ENCODE data around the gene FAM237B. TPM values are rescaled to one million over a fixed set of nuclear protein-coding genes. Genes with fewer than 3 reads are reported as not detected.

The FAM237B gene
- total and polyA plus RNA-seq, 7 experiments from 2014 or later, result not detected

- POLR2A ChIA-PET, result no interaction called here
- Histone ChIP-seq H3K36me3 (ENCODE audit: control insufficient read depth in 2 of 3, insufficient read depth in 3 of 3, low read length in 3 of 3) (no peaks in the 10 kb centered on the region), H3K27me3 (ENCODE audit: control insufficient read depth in 2 of 2, insufficient read depth in 2 of 2, low read length in 2 of 2) (peaks cover 0 to 10% of the 10 kb centered on the region in 2 donors), H3K4me3 (ENCODE audit: low read length) (no peak overlapping the region), H3K4me1 (ENCODE audit: control insufficient read depth in 2 of 2, insufficient read depth in 2 of 2, low read length in 2 of 2) (no peaks in the 10 kb centered on the region), H3K9me3 (ENCODE audit: control insufficient read depth in 2 of 3, low read length in 3 of 3) (no peaks in the 10 kb centered on the region), H3K27ac (ENCODE audit: low read depth, low read length) (no peak overlapping the region)
- Mint-ChIP-seq H3K27ac (no peak overlapping the region), H3K36me3 (no peaks in the 10 kb centered on the region), H3K27me3 (peaks cover 19 to 37% (median 20%) of the 10 kb centered on the region in 5 donors), H3K4me1 (peaks cover under 1 to 7% (median 3%) of the 10 kb centered on the region in 7 donors), H3K9me3 (no peaks in the 10 kb centered on the region), H3K4me3 (no peak overlapping the region)
- ATAC-seq (no peak), DNase-seq (no peak)
- intact Hi-C loops (cut with micrococcal nuclease), result no loop called here
- CTCF ChIA-PET, result no interaction called here
Measured at GRCh38 chr7:90326500-90326899, 5.4 kb upstream of the FAM237B start.

DNA sequence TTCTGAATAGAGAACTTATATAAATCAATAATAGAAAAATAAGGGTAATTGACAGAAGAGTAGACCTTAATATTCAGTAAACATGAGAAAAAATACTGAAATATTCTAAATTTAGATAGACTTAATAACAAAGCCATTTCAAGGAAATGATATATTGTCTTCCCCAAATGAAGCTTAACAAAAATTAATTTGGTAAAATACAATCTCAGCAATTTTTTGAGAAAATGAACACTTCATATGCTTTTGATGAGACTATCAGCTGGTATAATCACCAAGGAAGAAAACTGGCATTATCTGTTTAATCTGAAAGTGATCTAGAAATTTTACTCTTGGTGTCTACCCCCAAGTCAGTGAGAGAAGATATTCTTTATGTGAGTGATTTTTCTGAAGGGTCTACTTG, 1.7 kb upstream of the FAM237B start:
- no peaks in the 10 kb centered on the region for H3K36me3 ChIP-seq (ENCODE audit: control insufficient read depth in 2 of 3, insufficient read depth in 3 of 3, low read length in 3 of 3)
- intact Hi-C loops (cut with micrococcal nuclease), result no loop called here
- POLR2A ChIA-PET, result no interaction called here
- no peaks in the 10 kb centered on the region for H3K9me3 ChIP-seq (ENCODE audit: control insufficient read depth in 2 of 3, low read length in 3 of 3)
- H3K27ac Mint-ChIP-seq, result no peak overlapping the region
- DNase-seq, result no peak
- H3K4me1 Mint-ChIP-seq, result peaks cover 9 to 18% (median 15%) of the 10 kb centered on the region in 7 donors
- no peak for ATAC-seq
- H3K27me3 Mint-ChIP-seq, result peaks cover 47 to 54% (median 49%) of the 10 kb centered on the region in 5 donors
- no peak overlapping the region for H3K4me3 Mint-ChIP-seq
- no peak overlapping the region for H3K4me3 ChIP-seq (ENCODE audit: low read length)
- no peak overlapping the region for H3K27ac ChIP-seq (ENCODE audit: low read depth, low read length)
- no peaks in the 10 kb centered on the region for H3K9me3 Mint-ChIP-seq
- CTCF ChIA-PET, result no interaction called here
- peaks cover 0 to 4% (median 0%) of the 10 kb centered on the region in 5 donors for H3K36me3 Mint-ChIP-seq
- H3K27me3 ChIP-seq (ENCODE audit: control insufficient read depth in 2 of 2, insufficient read depth in 2 of 2, low read length in 2 of 2), result peaks cover 0 to 10% of the 10 kb centered on the region in 2 donors
- H3K4me1 ChIP-seq (ENCODE audit: control insufficient read depth in 2 of 2, insufficient read depth in 2 of 2, low read length in 2 of 2), result no peaks in the 10 kb centered on the region

DNA sequence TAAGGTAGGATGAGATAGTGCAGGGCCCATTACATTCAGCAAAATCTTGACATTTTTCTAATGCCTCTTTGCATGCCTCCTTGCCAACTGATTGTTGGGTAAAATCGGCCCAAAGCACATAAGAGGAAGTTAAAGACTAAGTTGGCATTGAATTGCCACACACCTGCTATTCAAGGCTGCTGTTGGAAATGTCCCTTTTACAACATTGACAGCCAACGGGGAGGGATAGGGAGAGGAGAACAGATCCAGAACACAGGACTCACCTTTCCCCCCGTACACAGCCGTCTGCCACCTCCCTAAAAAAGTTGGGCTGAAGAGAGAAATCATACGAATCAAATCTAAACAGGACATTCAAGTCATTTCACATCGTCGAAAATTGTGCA, 695 bp downstream of the FAM237B start:
- Mint-ChIP-seq H3K27ac (no peak overlapping the region), H3K4me1 (peaks cover 9 to 18% (median 15%) of the 10 kb centered on the region in 7 donors), H3K9me3 (no peaks in the 10 kb centered on the region), H3K27me3 (peaks cover 55 to 69% (median 67%) of the 10 kb centered on the region in 5 donors), H3K4me3 (peak overlapping the region in 8 of 10 donors; percentile 39 to 64 (median 48)), H3K36me3 (peaks cover 0 to 4% (median 0%) of the 10 kb centered on the region in 5 donors)
- Histone ChIP-seq H3K9me3 (ENCODE audit: control insufficient read depth in 2 of 3, low read length in 3 of 3) (no peaks in the 10 kb centered on the region), H3K4me1 (ENCODE audit: control insufficient read depth in 2 of 2, insufficient read depth in 2 of 2, low read length in 2 of 2) (no peaks in the 10 kb centered on the region), H3K27ac (ENCODE audit: low read depth, low read length) (no peak overlapping the region), H3K36me3 (ENCODE audit: control insufficient read depth in 2 of 3, insufficient read depth in 3 of 3, low read length in 3 of 3) (no peaks in the 10 kb centered on the region), H3K4me3 (ENCODE audit: low read length) (no peak overlapping the region), H3K27me3 (ENCODE audit: control insufficient read depth in 2 of 2, insufficient read depth in 2 of 2, low read length in 2 of 2) (peaks cover 0 to 10% of the 10 kb centered on the region in 2 donors)
- no peak for DNase-seq
- intact Hi-C loops (cut with micrococcal nuclease), result no loop called here
- CTCF ChIA-PET, result no interaction called here
- POLR2A ChIA-PET, result no interaction called here
- ATAC-seq, result no peak

- Histone ChIP-seq H3K27me3 (ENCODE audit: control insufficient read depth in 2 of 2, insufficient read depth in 2 of 2, low read length in 2 of 2) (peaks cover 0 to 10% of the 10 kb centered on the region in 2 donors), H3K4me3 (ENCODE audit: low read length) (no peak overlapping the region), H3K9me3 (ENCODE audit: control insufficient read depth in 2 of 3, low read length in 3 of 3) (no peaks in the 10 kb centered on the region), H3K27ac (ENCODE audit: low read depth, low read length) (no peak overlapping the region), H3K36me3 (ENCODE audit: control insufficient read depth in 2 of 3, insufficient read depth in 3 of 3, low read length in 3 of 3) (no peaks in the 10 kb centered on the region), H3K4me1 (ENCODE audit: control insufficient read depth in 2 of 2, insufficient read depth in 2 of 2, low read length in 2 of 2) (no peaks in the 10 kb centered on the region)
- H3K36me3 Mint-ChIP-seq, result peaks cover 0 to 4% (median 0%) of the 10 kb centered on the region in 5 donors
- H3K4me1 Mint-ChIP-seq, result peaks cover 9 to 18% (median 15%) of the 10 kb centered on the region in 7 donors
- CTCF ChIA-PET, result no interaction called here
- POLR2A ChIA-PET, result no interaction called here
- ATAC-seq (no peak), DNase-seq (no peak)
- no peak overlapping the region for H3K27ac Mint-ChIP-seq
- H3K4me3 Mint-ChIP-seq, result peak overlapping the region in 4 of 10 donors; percentile 39 to 48 (median 46)
- H3K27me3 Mint-ChIP-seq, result peaks cover 52 to 71% (median 68%) of the 10 kb centered on the region in 5 donors
- H3K9me3 Mint-ChIP-seq, result no peaks in the 10 kb centered on the region
- intact Hi-C loops (cut with micrococcal nuclease), result no loop called here
Measured at GRCh38 chr7:90320014-90320413, 1.1 kb downstream of the FAM237B start.

DNA sequence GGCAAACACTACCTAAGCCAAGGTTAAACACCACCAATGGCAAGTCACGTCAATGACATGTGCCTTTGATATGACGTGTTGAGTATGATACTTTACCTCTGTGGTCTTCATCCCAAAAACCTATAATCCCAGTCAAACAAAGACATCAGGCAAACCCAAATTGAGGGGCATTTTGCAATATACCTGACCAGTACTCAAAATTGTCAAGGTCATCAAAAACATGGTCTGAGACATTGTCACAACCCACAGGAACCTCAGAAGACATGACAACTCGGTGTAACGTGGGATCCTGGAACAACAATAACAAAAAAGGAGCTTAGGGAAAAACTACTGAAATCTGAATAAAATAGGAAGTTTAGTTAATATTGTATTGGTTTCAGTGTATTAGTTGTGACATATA, 7.2 kb downstream of the FAM237B start:
- Histone ChIP-seq H3K27ac (ENCODE audit: low read depth, low read length) (no peak overlapping the region), H3K4me1 (ENCODE audit: control insufficient read depth in 2 of 2, insufficient read depth in 2 of 2, low read length in 2 of 2) (no peaks in the 10 kb centered on the region), H3K4me3 (ENCODE audit: low read length) (no peak overlapping the region), H3K27me3 (ENCODE audit: control insufficient read depth in 2 of 2, insufficient read depth in 2 of 2, low read length in 2 of 2) (peaks cover 0 to 5% of the 10 kb centered on the region in 2 donors), H3K9me3 (ENCODE audit: control insufficient read depth in 2 of 3, low read length in 3 of 3) (no peaks in the 10 kb centered on the region), H3K36me3 (ENCODE audit: control insufficient read depth in 2 of 3, insufficient read depth in 3 of 3, low read length in 3 of 3) (no peaks in the 10 kb centered on the region)
- intact Hi-C loops (cut with micrococcal nuclease), result loop anchor here in 1 of 2 donors (2.0 kb wide), 1 partner anchor 113 kb away; no protein-coding TSS in a partner anchor
- no peak overlapping the region for H3K4me3 Mint-ChIP-seq
- ChIA-PET CTCF (interaction anchor here (0.8 kb wide), 1 partner anchor 1993 kb away, joined by 3 read pairs; no protein-coding TSS in a partner anchor), POLR2A (no interaction called here)
- peaks cover 24 to 47% (median 31%) of the 10 kb centered on the region in 5 donors for H3K27me3 Mint-ChIP-seq
- no peaks in the 10 kb centered on the region for H3K36me3 Mint-ChIP-seq
- no peak for ATAC-seq
- no peaks in the 10 kb centered on the region for H3K9me3 Mint-ChIP-seq
- H3K4me1 Mint-ChIP-seq, result no peaks in the 10 kb centered on the region
- no peak overlapping the region for H3K27ac Mint-ChIP-seq
- no peak for DNase-seq

DNA sequence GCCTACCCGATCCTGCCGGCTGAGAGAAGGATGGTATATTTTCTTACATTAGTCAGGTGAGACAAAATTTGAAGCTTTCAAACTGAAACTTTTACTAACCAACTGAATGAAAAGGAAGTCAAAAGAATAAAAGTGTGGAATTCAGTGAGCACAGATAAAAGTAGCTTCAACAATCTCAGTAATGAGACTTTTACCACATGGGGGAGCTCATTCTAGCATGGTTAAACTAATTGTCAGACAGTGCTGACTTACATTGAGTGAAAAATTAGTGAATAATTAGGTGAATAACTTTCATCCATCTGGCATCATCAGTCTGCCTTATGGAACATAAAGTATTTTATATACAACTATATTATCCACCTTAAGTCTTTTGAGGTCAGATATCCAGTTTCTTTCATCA, 8.4 kb downstream of the FAM237B start:
- ChIA-PET CTCF (interaction anchor here (0.7 to 1.3 kb wide), 5 partner anchors 14 to 123 kb away, joined by 3 to 5 read pairs (median 3); no protein-coding TSS in a partner anchor), POLR2A (no interaction called here)
- Histone ChIP-seq H3K9me3 (ENCODE audit: control insufficient read depth in 2 of 3, low read length in 3 of 3) (no peaks in the 10 kb centered on the region), H3K4me1 (ENCODE audit: control insufficient read depth in 2 of 2, insufficient read depth in 2 of 2, low read length in 2 of 2) (no peaks in the 10 kb centered on the region), H3K27ac (ENCODE audit: low read depth, low read length) (no peak overlapping the region), H3K4me3 (ENCODE audit: low read length) (no peak overlapping the region), H3K27me3 (ENCODE audit: control insufficient read depth in 2 of 2, insufficient read depth in 2 of 2, low read length in 2 of 2) (peaks cover 0 to 5% of the 10 kb centered on the region in 2 donors), H3K36me3 (ENCODE audit: control insufficient read depth in 2 of 3, insufficient read depth in 3 of 3, low read length in 3 of 3) (no peaks in the 10 kb centered on the region)
- peak in 3 of 9 donors; percentile 7 to 13 (median 10) for DNase-seq
- Mint-ChIP-seq H3K27me3 (peaks cover 21 to 46% (median 25%) of the 10 kb centered on the region in 5 donors), H3K4me1 (no peaks in the 10 kb centered on the region), H3K36me3 (no peaks in the 10 kb centered on the region), H3K27ac (peak overlapping the region in 1 of 9 donors; percentile 20), H3K4me3 (no peak overlapping the region), H3K9me3 (no peaks in the 10 kb centered on the region)
- intact Hi-C loops (cut with micrococcal nuclease), result loop anchor here (1.0 to 2.0 kb wide), 2 partner anchors 114 to 115 kb away; no protein-coding TSS in a partner anchor
- no peak for ATAC-seq

- ATAC-seq (no peak), DNase-seq (no peak)
- Histone ChIP-seq H3K9me3 (ENCODE audit: control insufficient read depth in 2 of 3, low read length in 3 of 3) (no peaks in the 10 kb centered on the region), H3K4me1 (ENCODE audit: control insufficient read depth in 2 of 2, insufficient read depth in 2 of 2, low read length in 2 of 2) (no peaks in the 10 kb centered on the region), H3K4me3 (ENCODE audit: low read length) (no peak overlapping the region), H3K27me3 (ENCODE audit: control insufficient read depth in 2 of 2, insufficient read depth in 2 of 2, low read length in 2 of 2) (peaks cover 0 to 5% of the 10 kb centered on the region in 2 donors), H3K36me3 (ENCODE audit: control insufficient read depth in 2 of 3, insufficient read depth in 3 of 3, low read length in 3 of 3) (no peaks in the 10 kb centered on the region), H3K27ac (ENCODE audit: low read depth, low read length) (no peak overlapping the region)
- intact Hi-C loops (cut with micrococcal nuclease), result no loop called here
- Mint-ChIP-seq H3K9me3 (no peaks in the 10 kb centered on the region), H3K27ac (no peak overlapping the region), H3K4me1 (no peaks in the 10 kb centered on the region), H3K36me3 (no peaks in the 10 kb centered on the region), H3K27me3 (peaks cover 8 to 31% (median 19%) of the 10 kb centered on the region in 5 donors), H3K4me3 (no peak overlapping the region)
- CTCF ChIA-PET, result no interaction called here
- POLR2A ChIA-PET, result no interaction called here
Measured at GRCh38 chr7:90311175-90311574, 9.9 kb downstream of the FAM237B start.
